ENCODE data around the gene PKMYT1. TPM values are rescaled to one million over a fixed set of nuclear protein-coding genes. Genes with fewer than 3 reads are reported as not detected.
"Not testable (repeated sequence)": the region's sequence is repeated elsewhere in the genome, so short reads cannot be mapped to it uniquely, and the experiment has no call there.

The PKMYT1 gene
- total RNA-seq, 2 donors from 2014 or later: not detected

- DNase-seq (no peak), ATAC-seq (no peak)
- no peak overlapping the region for H3K4me3 Mint-ChIP-seq
- H3K4me1 Mint-ChIP-seq: peaks cover 17% of the 10 kb centered on the region
- no peaks in the 10 kb centered on the region for H3K9me3 ChIP-seq (ENCODE audit: control insufficient read depth, low read length, poor library complexity, severe bottlenecking)
- no peaks in the 10 kb centered on the region for H3K27me3 Mint-ChIP-seq
- H3K36me3 Mint-ChIP-seq (ENCODE audit: low read depth): peaks cover 3% of the 10 kb centered on the region
- no peak overlapping the region for H3K27ac Mint-ChIP-seq
Observed at GRCh38 chr16:2930236-2930635, 50.0 kb downstream of the PKMYT1 start.

DNA sequence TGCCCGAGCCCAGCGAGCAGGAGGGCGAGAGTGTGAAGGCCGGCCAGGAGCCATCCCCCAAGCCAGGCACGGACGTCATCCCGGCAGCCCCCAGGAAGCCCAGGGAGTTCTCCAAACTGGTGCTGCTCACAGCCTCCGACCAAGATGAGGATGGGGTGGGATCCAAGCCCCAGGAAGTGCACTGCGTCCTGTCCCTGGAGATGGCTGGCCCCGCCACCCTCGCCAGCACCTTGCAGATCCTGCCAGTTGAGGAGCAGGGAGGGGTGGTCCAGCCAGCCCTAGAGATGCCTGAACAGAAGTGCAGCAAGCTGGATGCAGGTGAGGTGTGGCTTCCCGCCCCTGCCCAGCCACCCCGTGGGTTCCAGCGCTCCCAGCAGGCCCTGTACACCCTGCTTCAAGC, 50.6 kb downstream of the PKMYT1 start:
- H3K27ac Mint-ChIP-seq: no peak overlapping the region
- peaks cover 3% of the 10 kb centered on the region for H3K36me3 Mint-ChIP-seq (ENCODE audit: low read depth)
- DNase-seq: no peak
- no peaks in the 10 kb centered on the region for H3K9me3 ChIP-seq (ENCODE audit: control insufficient read depth, low read length, poor library complexity, severe bottlenecking)
- peaks cover 17% of the 10 kb centered on the region for H3K4me1 Mint-ChIP-seq
- no peak for ATAC-seq
- H3K4me3 Mint-ChIP-seq: no peak overlapping the region
- H3K27me3 Mint-ChIP-seq: no peaks in the 10 kb centered on the region

DNA sequence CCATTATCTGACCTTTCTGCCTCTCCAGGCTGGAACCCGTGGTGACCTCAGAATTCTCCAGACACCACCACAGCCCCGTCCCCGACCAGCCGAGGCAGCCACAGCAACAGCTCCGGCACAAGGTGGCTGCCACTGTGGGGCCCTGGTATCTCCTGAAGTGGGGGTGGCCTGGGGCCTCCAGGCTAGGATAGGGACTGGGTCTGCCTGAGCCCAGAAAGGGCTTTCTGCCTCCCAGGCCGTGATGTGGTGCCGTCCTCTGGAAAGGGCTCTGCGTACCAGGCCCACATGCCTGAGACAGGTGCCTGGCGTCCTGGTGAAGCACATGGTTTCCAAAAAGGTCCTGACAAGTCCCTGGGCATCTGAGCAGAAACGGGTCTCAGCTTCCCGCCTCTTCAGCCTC, 51.5 kb downstream of the PKMYT1 start:
- H3K27ac Mint-ChIP-seq: no peak overlapping the region
- H3K36me3 Mint-ChIP-seq (ENCODE audit: low read depth): no peaks in the 10 kb centered on the region
- H3K27me3 Mint-ChIP-seq: no peaks in the 10 kb centered on the region
- DNase-seq (no peak), ATAC-seq (no peak)
- H3K4me1 Mint-ChIP-seq: peaks cover 12% of the 10 kb centered on the region
- H3K9me3 ChIP-seq (ENCODE audit: control insufficient read depth, low read length, poor library complexity, severe bottlenecking): no peaks in the 10 kb centered on the region
- H3K4me3 Mint-ChIP-seq: no peak overlapping the region

DNA sequence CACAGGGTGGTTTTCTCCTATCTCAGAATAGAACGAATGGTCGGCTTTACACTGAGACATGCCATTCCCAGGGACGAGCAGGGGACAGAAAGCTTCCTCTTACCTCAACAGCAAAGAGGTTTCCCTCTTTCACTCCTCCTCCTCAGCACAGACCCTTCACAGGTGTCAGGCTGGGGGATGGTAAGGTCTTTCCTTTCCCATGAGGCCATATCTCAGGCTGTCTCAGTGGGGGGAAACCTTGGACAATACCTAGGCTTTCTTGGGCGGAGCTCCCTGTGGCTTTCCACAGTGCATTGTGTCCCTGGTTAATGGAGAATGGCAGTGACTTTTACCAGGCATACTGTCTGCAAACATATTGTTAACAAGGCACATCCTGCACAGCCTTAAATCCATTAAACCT, 52.1 kb downstream of the PKMYT1 start:
- not testable (repeated sequence) for H3K4me3 Mint-ChIP-seq; ATAC-seq; H3K27ac Mint-ChIP-seq; H3K9me3 ChIP-seq (ENCODE audit: control insufficient read depth, low read length, poor library complexity, severe bottlenecking); H3K27me3 Mint-ChIP-seq; DNase-seq; H3K36me3 Mint-ChIP-seq (ENCODE audit: low read depth)
- peaks cover 12% of the 10 kb centered on the region for H3K4me1 Mint-ChIP-seq

- Mint-ChIP-seq H3K36me3 (ENCODE audit: low read depth) (no peaks in the 10 kb centered on the region), H3K4me1 (peaks cover 17% of the 10 kb centered on the region), H3K27me3 (no peaks in the 10 kb centered on the region), H3K27ac (peak overlapping the region; percentile 80), H3K4me3 (peak overlapping the region; percentile 39)
- DNase-seq (peak; percentile 70 to 81 (median 74)), ATAC-seq (peak; percentile 100)
- no peaks in the 10 kb centered on the region for H3K9me3 ChIP-seq (ENCODE audit: control insufficient read depth, low read length, poor library complexity, severe bottlenecking)
Observed at GRCh38 chr16:2927010-2927646, 53.1 kb downstream of the PKMYT1 start.

DNA sequence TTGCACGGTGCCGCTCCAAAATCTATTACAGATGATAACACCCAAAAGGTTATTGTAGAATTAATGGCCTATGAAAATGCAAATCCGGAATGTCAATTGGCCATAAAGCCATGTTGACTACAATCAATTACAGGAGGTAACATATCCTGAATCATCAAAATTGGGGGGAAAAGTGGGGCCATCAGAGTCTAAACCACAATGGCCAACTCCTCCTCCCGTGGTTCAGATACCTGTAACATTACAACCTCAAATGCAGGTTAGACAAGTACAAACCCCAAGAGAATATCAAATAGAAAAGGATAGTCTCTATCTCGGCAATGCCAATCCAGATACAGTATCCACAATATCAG, 53.6 kb downstream of the PKMYT1 start:
- no peak for DNase-seq
- H3K9me3 ChIP-seq (ENCODE audit: control insufficient read depth, low read length, poor library complexity, severe bottlenecking): no peaks in the 10 kb centered on the region
- Mint-ChIP-seq H3K4me1 (peaks cover 17% of the 10 kb centered on the region), H3K36me3 (ENCODE audit: low read depth) (no peaks in the 10 kb centered on the region), H3K27ac (peak overlapping the region; percentile 80), H3K27me3 (no peaks in the 10 kb centered on the region), H3K4me3 (peak overlapping the region; percentile 39)
- no peak for ATAC-seq

- no peak for ATAC-seq
- no peaks in the 10 kb centered on the region for H3K9me3 ChIP-seq (ENCODE audit: control insufficient read depth, low read length, poor library complexity, severe bottlenecking)
- no peaks in the 10 kb centered on the region for H3K36me3 Mint-ChIP-seq (ENCODE audit: low read depth)
- H3K27me3 Mint-ChIP-seq: no peaks in the 10 kb centered on the region
- H3K4me3 Mint-ChIP-seq: no peak overlapping the region
- H3K27ac Mint-ChIP-seq: peak overlapping the region; percentile 80
- no peak for DNase-seq
- peaks cover 17% of the 10 kb centered on the region for H3K4me1 Mint-ChIP-seq
Observed at GRCh38 chr16:2925951-2926649, 54.1 kb downstream of the PKMYT1 start.

DNA sequence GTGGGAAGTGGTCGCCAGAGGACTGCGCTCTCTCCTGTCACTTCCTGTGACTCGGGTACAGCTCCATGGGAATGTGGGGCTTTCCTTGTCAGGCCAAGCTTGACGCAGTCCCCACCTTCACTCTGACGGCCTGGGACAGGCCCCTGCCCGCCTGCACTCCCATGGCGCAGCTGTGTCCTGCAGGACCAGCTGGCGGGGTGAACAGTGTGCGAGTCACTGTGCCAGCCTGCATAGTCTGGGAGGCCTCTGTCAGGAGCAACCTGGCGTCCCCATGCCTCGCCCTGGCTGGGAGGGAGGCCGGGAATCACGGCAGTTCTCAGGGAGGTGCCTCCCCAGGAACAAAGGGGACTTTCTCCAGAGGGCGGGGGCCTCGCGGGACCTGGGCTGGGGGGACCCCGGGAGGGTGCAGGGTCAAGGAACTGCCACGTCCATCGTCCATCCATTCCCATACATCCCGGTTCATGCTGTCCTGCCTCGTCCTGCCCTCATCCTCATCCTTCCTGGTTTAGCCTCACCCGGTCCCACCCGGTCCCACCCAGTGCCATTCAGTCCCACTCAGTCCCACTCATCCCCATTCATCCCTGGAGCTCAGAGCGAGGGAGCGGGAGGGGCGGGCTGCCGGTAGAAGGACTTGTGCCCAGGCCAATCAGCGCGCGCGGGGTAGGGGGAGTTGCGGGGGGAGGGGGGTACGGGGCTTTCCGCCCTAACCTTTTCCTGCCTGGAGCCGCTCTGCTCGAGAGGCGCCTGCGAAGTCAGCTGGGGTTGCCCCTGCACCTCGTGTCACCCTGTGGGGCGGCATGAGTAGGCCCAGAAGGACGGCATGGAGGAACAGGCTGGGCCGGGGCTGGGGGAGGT, 55.1 kb downstream of the PKMYT1 start:
- no peak overlapping the region for H3K27ac Mint-ChIP-seq

DNA sequence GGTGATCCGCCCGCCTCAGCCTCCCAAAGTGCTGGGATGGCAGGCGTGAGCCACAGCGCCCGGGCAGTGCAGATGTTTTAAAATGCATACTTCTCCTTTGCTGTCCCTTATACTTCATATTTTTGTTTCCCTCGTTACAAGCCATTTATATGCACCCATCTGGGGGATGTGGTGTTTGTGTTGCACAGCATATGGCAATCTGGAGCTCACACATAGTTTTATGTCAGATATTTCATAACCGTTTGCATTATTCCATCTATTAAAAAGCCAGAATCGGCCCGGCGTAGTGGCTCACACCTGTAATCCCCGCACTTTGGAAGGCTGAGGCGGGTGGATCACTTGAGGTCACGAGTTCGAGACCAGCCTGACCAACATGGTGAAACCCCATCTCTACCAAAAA, 56.8 kb downstream of the PKMYT1 start:
- H3K36me3 Mint-ChIP-seq (ENCODE audit: low read depth): no peaks in the 10 kb centered on the region

More for the DNA sequence above, 55.1 kb downstream of the PKMYT1 start:
- no peaks in the 10 kb centered on the region for H3K9me3 ChIP-seq (ENCODE audit: control insufficient read depth, low read length, poor library complexity, severe bottlenecking)
- DNase-seq: no peak
- peaks cover 17% of the 10 kb centered on the region for H3K4me1 Mint-ChIP-seq
- H3K36me3 Mint-ChIP-seq (ENCODE audit: low read depth): no peaks in the 10 kb centered on the region
- ATAC-seq: no peak
- H3K4me3 Mint-ChIP-seq: no peak overlapping the region
- no peaks in the 10 kb centered on the region for H3K27me3 Mint-ChIP-seq

More for the DNA sequence above, 56.8 kb downstream of the PKMYT1 start:
- peaks cover 22% of the 10 kb centered on the region for H3K4me1 Mint-ChIP-seq
- no peak for ATAC-seq
- H3K9me3 ChIP-seq (ENCODE audit: control insufficient read depth, low read length, poor library complexity, severe bottlenecking): no peaks in the 10 kb centered on the region
- no peak overlapping the region for H3K4me3 Mint-ChIP-seq
- no peak overlapping the region for H3K27ac Mint-ChIP-seq
- H3K27me3 Mint-ChIP-seq: no peaks in the 10 kb centered on the region
- DNase-seq: no peak

Other genes starting within 250 kb of the PKMYT1 start
- 1,000 to 10,000 TPM; 1,185 to 1,285 TPM for gene SRRM2, start 227.8 kb downstream of the PKMYT1 start, total RNA-seq
- gene ELOB, start 203.2 kb downstream of the PKMYT1 start, total RNA-seq: 100 to 1,000 TPM; 121 to 131 TPM
- gene PRSS33, start 192.9 kb downstream of the PKMYT1 start, total RNA-seq: not detected
- gene PRSS41, start 182.0 kb downstream of the PKMYT1 start, total RNA-seq: not detected
- gene PRSS21, start 163.2 kb downstream of the PKMYT1 start, total RNA-seq: 1 to 10 TPM in 1 of 2 donors, not detected in 1; 1.6 TPM
- gene ZG16B, start 150.1 kb downstream of the PKMYT1 start, total RNA-seq: not detected
- under 1 TPM; 0.37 to 0.92 TPM for gene PRSS22, start 122.3 kb downstream of the PKMYT1 start, total RNA-seq
- 10 to 100 TPM; 11.6 to 15.1 TPM for gene FLYWCH2, start 97.2 kb downstream of the PKMYT1 start, total RNA-seq
- 10 to 100 TPM; 41.4 to 97.1 TPM for gene FLYWCH1, start 68.5 kb downstream of the PKMYT1 start, total RNA-seq
- gene KREMEN2, start 16.2 kb downstream of the PKMYT1 start, total RNA-seq: not detected
- 1 to 10 TPM; 1.7 to 2.7 TPM for gene PAQR4, start 11.1 kb downstream of the PKMYT1 start, total RNA-seq
- gene CLDN9, start 32.5 kb upstream of the PKMYT1 start, total RNA-seq: not detected
- not detected for gene CLDN6, start 37.7 kb upstream of the PKMYT1 start, total RNA-seq
- 1 to 10 TPM in 1 of 2 donors, under 1 TPM in 1; 0.92 to 1.3 TPM for gene TNFRSF12A, start 39.9 kb upstream of the PKMYT1 start, total RNA-seq
- 10 to 100 TPM; 10.6 to 14.4 TPM for gene HCFC1R1, start 43.5 kb upstream of the PKMYT1 start, total RNA-seq
- gene THOC6, start 43.6 kb upstream of the PKMYT1 start, total RNA-seq: 10 to 100 TPM; 21.3 to 23.7 TPM
- not detected for gene BICDL2, start 56.5 kb upstream of the PKMYT1 start, total RNA-seq
- 1 to 10 TPM; 1.4 to 1.5 TPM for gene MMP25, start 66.1 kb upstream of the PKMYT1 start, total RNA-seq
- 1,000 to 10,000 TPM; 1,099 to 1,147 TPM for gene IL32, start 85.2 kb upstream of the PKMYT1 start, total RNA-seq
- gene ZSCAN10, start 118.8 kb upstream of the PKMYT1 start, total RNA-seq: under 1 TPM; 0.12 to 0.26 TPM
- not detected for gene ZNF205, start 132.1 kb upstream of the PKMYT1 start, total RNA-seq
- 1 to 10 TPM; 3.1 to 3.4 TPM for gene ZNF213, start 154.6 kb upstream of the PKMYT1 start, total RNA-seq
- not detected for gene OR1F1, start 207.8 kb upstream of the PKMYT1 start, total RNA-seq